HL-60 (cell line): ENCODE measurements around the gene SUMF1.

ENCODE experiments used
- CTCF ChIP-seq: IDR thresholded peaks from one replicate; pipeline ENCODE4 v1.5.1; 2011; ENCODE audit warnings: low read length, control low read depth, inconsistent platforms; ENCODE audit not compliant: insufficient read depth
- GABPA ChIP-seq: IDR thresholded peaks from 2 replicates; pipeline ENCODE4 v1.6.1; 2012; ENCODE audit warnings: low read depth
- POLR2AphosphoS5 ChIP-seq: IDR thresholded peaks from 2 replicates; pipeline ENCODE4 v1.6.1; 2012; ENCODE audit warnings: low read depth
- REST ChIP-seq: IDR thresholded peaks from 2 replicates; pipeline ENCODE4 v1.6.1; 2012; ENCODE audit warnings: low read depth; ENCODE audit not compliant: insufficient replicate concordance

- TF ChIP-seq CTCF = no peak
- TF ChIP-seq REST = no peak
- TF ChIP-seq POLR2AphosphoS5 = no peak
- TF ChIP-seq GABPA = no peak
Measured at GRCh38 chr3:4394048-4394447, 73.0 kb downstream of the SUMF1 start.
